Esophagus muscularis mucosa (tissue), 3 donors: ENCODE measurements around the gene NCMAP.

Experiments
- POLR2A ChIP-seq: fragments of 450-650 bp; IDR thresholded peaks from one replicate; pipeline ENCODE4 v1.6.1; 2017; ENCODE audit warnings: antibody characterized with exemption, moderate library complexity, mild to moderate bottlenecking, low read depth
- POLR2AphosphoS5 ChIP-seq, 2 donors: sonication (generic); formaldehyde crosslinking; IDR thresholded peaks; one replicate each; pipeline ENCODE4 v1.6.1; 2017; ENCODE audit warnings: antibody characterized with exemption in 2 of 2
- TF ChIP-seq, protein P1 (sequence below), 3 experiments: fragments of 200-600 bp in 2 of 3; fragments of 450-650 bp in 1 of 3; sonication (generic) in 2 of 3; IDR thresholded peaks; one replicate each; pipeline ENCODE4 v1.5.1; 2017 to 2019; ENCODE audit warnings: antibody characterized with exemption in 3 of 3, mild to moderate bottlenecking in 2 of 3, moderate library complexity in 1 of 3

DNA sequence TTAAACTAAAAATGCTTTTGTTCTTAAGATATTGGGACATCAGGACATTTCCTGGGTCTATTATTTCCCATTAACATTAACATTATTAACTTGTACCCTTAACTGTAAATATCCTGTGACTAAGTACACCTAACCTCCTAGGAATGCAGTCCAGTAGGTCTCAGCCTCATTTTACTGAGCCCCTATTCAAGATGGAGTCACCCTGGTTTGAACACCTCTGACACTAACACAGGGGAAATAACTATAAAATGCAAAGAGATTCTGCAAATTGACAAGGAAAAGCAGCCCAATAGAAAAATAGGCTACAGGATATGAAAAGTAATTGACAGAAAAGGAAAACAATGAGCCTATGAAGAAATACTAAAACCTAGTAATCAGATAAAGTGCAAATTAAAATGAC, 11.6 kb upstream of the NCMAP start:
- TF ChIP-seq POLR2A, result no peak
- TF ChIP-seq, protein P1, sequence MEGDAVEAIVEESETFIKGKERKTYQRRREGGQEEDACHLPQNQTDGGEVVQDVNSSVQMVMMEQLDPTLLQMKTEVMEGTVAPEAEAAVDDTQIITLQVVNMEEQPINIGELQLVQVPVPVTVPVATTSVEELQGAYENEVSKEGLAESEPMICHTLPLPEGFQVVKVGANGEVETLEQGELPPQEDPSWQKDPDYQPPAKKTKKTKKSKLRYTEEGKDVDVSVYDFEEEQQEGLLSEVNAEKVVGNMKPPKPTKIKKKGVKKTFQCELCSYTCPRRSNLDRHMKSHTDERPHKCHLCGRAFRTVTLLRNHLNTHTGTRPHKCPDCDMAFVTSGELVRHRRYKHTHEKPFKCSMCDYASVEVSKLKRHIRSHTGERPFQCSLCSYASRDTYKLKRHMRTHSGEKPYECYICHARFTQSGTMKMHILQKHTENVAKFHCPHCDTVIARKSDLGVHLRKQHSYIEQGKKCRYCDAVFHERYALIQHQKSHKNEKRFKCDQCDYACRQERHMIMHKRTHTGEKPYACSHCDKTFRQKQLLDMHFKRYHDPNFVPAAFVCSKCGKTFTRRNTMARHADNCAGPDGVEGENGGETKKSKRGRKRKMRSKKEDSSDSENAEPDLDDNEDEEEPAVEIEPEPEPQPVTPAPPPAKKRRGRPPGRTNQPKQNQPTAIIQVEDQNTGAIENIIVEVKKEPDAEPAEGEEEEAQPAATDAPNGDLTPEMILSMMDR (IDR thresholded peaks at IDR 0.05), result no peak
- TF ChIP-seq POLR2AphosphoS5 (IDR thresholded peaks at IDR 0.05), result no peak
